Cardiac muscle cell (in vitro differentiated cells and primary cell): ENCODE data around the gene NTRK1. TPM values are rescaled to one million over a fixed set of nuclear protein-coding genes. Genes with fewer than 3 reads are reported as not detected.

Experiments
- DNase-seq, 2 donors: peaks; one replicate each; pipeline versions ENCODE4 v3.0.0 to v3.0.0-alpha.2; 2010 to 2017; ENCODE audit warnings: low read depth in 1 of 2, low spot score in 1 of 2
- H3K27ac ChIP-seq: fragments of 200-600 bp; sonication (generic); 2 replicates; pipeline ENCODE4 v1.5.1; 2016
- H3K27me3 ChIP-seq: fragments of 200-600 bp; sonication (generic); 2 replicates; pipeline ENCODE4 v1.6.0; 2016; ENCODE audit warnings: control low read depth
- H3K36me3 ChIP-seq: fragments of 200-600 bp; sonication (generic); 2 replicates; pipeline ENCODE4 v1.5.1; 2016; ENCODE audit warnings: control low read depth
- H3K4me1 ChIP-seq: fragments of 200-600 bp; sonication (generic); 2 replicates; pipeline ENCODE4 v1.8.1; 2017; ENCODE audit warnings: low read depth, mild to moderate bottlenecking, mixed run types
- H3K4me3 ChIP-seq: fragments of 200-600 bp; sonication (generic); 2 replicates; pipeline ENCODE4 v1.5.1; 2016; ENCODE audit warnings: mild to moderate bottlenecking
- H3K9me3 ChIP-seq: fragments of 200-600 bp; sonication (generic); 2 replicates; pipeline ENCODE4 v1.5.1; 2017; ENCODE audit warnings: low read depth, mild to moderate bottlenecking, control low read depth
- polyA plus RNA-seq: library from polyadenylated mRNA; unstranded; fragments of >200 nt; fragmentation: Nextera tagmentation; extraction: Ambion mirVana; gene quantifications from 2 replicates; pipeline ENCODE4 v1.2.1, GENCODE V29; 2016
- total RNA-seq: library from RNA; depleted of rRNA; stranded (reverse); fragments of >200 nt; gene quantifications from 2 replicates; pipeline ENCODE4 v1.2.3, GENCODE V29; 2016
- TF ChIP-seq, protein P1 (sequence below): IDR thresholded peaks from 2 replicates; pipeline ENCODE4 v1.5.1; 2012; ENCODE audit warnings: low read depth, mild to moderate bottlenecking, low read length

Gene NTRK1
- total and polyA plus RNA-seq, 2 experiments from 2014 or later, result 2.4 to 3.6 TPM

DNA sequence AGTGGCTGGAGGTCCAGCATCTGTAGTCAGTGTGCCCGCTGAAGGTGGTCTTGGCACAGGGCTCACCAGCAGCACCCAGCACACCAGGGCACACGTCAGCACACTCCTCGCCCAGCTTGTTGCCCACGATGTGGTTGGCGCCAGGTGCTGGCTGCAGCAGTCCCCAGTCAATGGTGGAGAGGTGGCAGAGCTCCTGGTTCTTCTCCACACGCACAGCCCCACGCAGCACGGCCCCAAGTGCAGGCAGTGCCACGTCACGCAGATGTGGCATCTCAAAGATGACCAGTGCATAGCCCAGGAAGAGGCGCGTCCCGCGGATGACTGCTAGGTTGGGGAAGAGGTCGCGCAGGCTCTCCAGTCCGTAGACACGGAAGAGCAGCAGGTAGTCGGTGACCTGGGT, 6.9 kb upstream of the NTRK1 start:
- TF ChIP-seq, protein P1, sequence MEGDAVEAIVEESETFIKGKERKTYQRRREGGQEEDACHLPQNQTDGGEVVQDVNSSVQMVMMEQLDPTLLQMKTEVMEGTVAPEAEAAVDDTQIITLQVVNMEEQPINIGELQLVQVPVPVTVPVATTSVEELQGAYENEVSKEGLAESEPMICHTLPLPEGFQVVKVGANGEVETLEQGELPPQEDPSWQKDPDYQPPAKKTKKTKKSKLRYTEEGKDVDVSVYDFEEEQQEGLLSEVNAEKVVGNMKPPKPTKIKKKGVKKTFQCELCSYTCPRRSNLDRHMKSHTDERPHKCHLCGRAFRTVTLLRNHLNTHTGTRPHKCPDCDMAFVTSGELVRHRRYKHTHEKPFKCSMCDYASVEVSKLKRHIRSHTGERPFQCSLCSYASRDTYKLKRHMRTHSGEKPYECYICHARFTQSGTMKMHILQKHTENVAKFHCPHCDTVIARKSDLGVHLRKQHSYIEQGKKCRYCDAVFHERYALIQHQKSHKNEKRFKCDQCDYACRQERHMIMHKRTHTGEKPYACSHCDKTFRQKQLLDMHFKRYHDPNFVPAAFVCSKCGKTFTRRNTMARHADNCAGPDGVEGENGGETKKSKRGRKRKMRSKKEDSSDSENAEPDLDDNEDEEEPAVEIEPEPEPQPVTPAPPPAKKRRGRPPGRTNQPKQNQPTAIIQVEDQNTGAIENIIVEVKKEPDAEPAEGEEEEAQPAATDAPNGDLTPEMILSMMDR, result no peak
- DNase-seq, result no peak
- Histone ChIP-seq H3K27ac (no peak overlapping the region), H3K27me3 (peaks cover 40% of the 10 kb centered on the region), H3K9me3 (no peaks in the 10 kb centered on the region), H3K4me3 (no peak overlapping the region), H3K4me1 (peaks cover 4% of the 10 kb centered on the region), H3K36me3 (no peaks in the 10 kb centered on the region)

DNA sequence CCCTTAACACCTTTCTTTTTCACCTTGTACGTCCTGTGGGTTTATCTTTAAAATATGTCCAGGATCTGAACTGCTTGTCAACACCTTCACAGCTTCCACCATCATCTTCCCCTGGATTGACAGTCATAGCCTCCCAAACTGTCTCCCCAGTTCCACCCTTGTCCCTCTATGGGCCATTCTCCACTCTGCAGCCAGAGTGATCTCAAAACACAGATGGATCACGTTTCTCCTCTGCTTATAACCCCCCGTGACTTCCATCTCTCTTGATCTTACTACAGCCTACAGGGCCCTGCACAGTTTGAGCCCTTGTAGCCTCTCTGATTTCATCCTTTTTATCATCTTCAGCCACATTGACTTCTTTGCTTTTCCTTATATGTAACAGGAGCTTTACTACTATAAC, 6.0 kb upstream of the NTRK1 start:
- Histone ChIP-seq H3K27ac (no peak overlapping the region), H3K27me3 (peaks cover 40% of the 10 kb centered on the region), H3K9me3 (no peaks in the 10 kb centered on the region), H3K4me1 (peaks cover 4% of the 10 kb centered on the region), H3K4me3 (no peak overlapping the region), H3K36me3 (no peaks in the 10 kb centered on the region)
- TF ChIP-seq, protein P1, result no peak
- no peak for DNase-seq

DNA sequence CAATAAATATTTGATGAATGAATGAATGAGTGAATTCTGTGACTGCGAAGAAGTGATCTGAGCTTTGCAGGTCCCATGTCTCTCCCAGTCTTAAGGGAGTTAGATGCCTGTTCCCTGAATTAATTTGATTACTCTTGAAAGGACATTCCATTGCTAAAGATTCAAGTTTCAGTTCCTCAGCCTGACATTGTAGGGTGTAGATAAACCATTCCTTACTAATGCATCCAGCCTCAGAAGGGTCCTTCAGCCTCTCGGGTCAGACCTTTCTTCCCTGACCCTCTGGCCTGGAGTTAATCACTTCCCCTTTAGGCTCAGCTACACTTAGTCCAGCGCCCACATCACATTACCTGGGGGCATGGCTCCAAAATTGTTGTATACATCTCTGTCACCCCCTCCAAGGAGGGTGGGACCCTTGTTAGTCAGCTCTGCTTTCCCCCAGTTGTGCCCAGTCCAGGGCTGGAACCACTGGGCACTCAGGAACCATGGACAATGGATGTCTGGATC, 4.3 kb upstream of the NTRK1 start:
- Histone ChIP-seq H3K27ac (no peak overlapping the region), H3K9me3 (no peaks in the 10 kb centered on the region), H3K27me3 (peaks cover 41% of the 10 kb centered on the region), H3K36me3 (no peaks in the 10 kb centered on the region), H3K4me3 (no peak overlapping the region), H3K4me1 (peaks cover 4% of the 10 kb centered on the region)
- DNase-seq, result no peak
- TF ChIP-seq, protein P1, result no peak

DNA sequence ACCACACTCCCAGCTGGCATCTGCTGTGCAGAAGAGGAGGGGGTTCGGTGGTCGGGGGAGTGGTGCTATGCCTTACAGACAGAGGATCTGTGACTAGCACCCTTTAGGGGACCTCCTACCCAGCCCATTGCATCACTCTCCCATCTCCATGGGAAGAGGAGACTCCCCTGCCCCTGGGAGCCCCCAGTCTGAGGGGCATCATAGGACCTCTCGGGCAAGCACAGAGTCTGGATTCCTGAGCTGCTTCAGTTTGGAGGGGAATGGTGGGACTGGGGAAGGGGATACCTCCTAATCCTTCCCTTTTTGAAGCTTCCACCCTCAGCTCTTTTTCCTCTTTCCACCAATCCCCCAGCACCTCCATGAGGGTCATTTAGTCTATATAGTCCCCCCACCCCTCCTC, 3.1 kb upstream of the NTRK1 start:
- Histone ChIP-seq H3K4me3 (no peak overlapping the region), H3K27me3 (peaks cover 52% of the 10 kb centered on the region), H3K36me3 (no peaks in the 10 kb centered on the region), H3K27ac (no peak overlapping the region), H3K9me3 (no peaks in the 10 kb centered on the region), H3K4me1 (peaks cover 4% of the 10 kb centered on the region)
- TF ChIP-seq, protein P1, result no peak
- no peak for DNase-seq

DNA sequence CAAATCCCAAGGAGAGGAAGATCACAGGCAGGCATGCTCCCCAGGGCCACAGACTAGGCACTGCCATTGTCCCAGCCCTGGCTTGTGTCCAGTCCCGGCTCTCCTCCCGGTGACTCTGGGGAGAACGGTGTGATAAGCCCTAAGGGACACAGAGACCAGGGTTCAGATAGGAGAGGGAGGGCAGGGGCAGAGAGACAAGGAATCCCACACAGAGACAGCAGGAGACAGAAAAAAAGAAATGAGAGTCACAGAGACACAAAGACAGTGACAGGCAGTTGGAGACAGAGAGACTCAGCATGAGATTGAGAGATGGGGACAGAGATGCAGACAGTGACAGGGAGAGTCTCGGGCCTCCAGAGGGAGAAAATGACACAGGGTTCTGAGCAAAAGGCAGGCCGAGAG, 2.1 kb upstream of the NTRK1 start:
- Histone ChIP-seq H3K4me1 (peaks cover 13% of the 10 kb centered on the region), H3K27ac (no peak overlapping the region), H3K36me3 (no peaks in the 10 kb centered on the region), H3K9me3 (no peaks in the 10 kb centered on the region), H3K27me3 (peaks cover 53% of the 10 kb centered on the region), H3K4me3 (peak overlapping the region; percentile 17)
- TF ChIP-seq, protein P1, result no peak
- DNase-seq, result no peak
